ENCODE data around the gene PGA5. TPM values are rescaled to one million over a fixed set of nuclear protein-coding genes. Genes with fewer than 3 reads are reported as not detected.
"Not testable (repeated sequence)": the region's sequence is repeated elsewhere in the genome, so short reads cannot be mapped to it uniquely, and the experiment has no call there.

PGA5 gene
- polyA plus RNA-seq (2013, experiment 1 of 2): 0.61 TPM
- 0.55 TPM for polyA plus RNA-seq (2013, experiment 2 of 2)

- not testable (repeated sequence) for H3K4ac ChIP-seq (ENCODE audit: low read length); H3K14ac ChIP-seq (ENCODE audit: low read length); H3K79me1 ChIP-seq (ENCODE audit: low read depth, low read length); H3K18ac ChIP-seq (ENCODE audit: low read length); H2AK5ac ChIP-seq (ENCODE audit: low read depth, low read length); H2BK5ac ChIP-seq (ENCODE audit: low read length); H3K4me2 ChIP-seq (ENCODE audit: insufficient read depth, low read length, poor library complexity, severe bottlenecking); H3K4me1 ChIP-seq (ENCODE audit: control insufficient read depth in 2 of 2, insufficient read depth in 1 of 2, low read depth in 1 of 2, low read length in 2 of 2); H2BK120ac ChIP-seq (ENCODE audit: low read depth, low read length); H4K91ac ChIP-seq (ENCODE audit: low read depth, low read length, poor library complexity); H3K9ac ChIP-seq (ENCODE audit: low read depth, low read length, poor library complexity); H3K27ac ChIP-seq (replicated peaks; ENCODE audit: low read length); DNase-seq (ENCODE audit: low spot score); H3K4me3 ChIP-seq (ENCODE audit: low read length in 2 of 2); H2BK12ac ChIP-seq (ENCODE audit: low read length); H2BK15ac ChIP-seq (ENCODE audit: low read length); H2AFZ ChIP-seq (ENCODE audit: low read length); H3K36me3 ChIP-seq (replicated peaks in 1 of 2; ENCODE audit: control insufficient read depth in 2 of 2, insufficient read depth in 2 of 2, low read length in 2 of 2); H3K9me3 ChIP-seq (replicated peaks in 1 of 2; ENCODE audit: control insufficient read depth in 2 of 2, insufficient read depth in 1 of 2, low read depth in 1 of 2, low read length in 2 of 2); H3K23ac ChIP-seq (ENCODE audit: low read depth, low read length, poor library complexity); H3K27me3 ChIP-seq (ENCODE audit: control insufficient read depth in 3 of 3, insufficient read depth in 3 of 3, low read depth in 1 of 3, low read length in 3 of 3); H4K8ac ChIP-seq (ENCODE audit: low read depth, low read length)
- no CpG with 5 or more reads among the region's 8 CpGs for WGBS, 2 donors (ENCODE audit: extremely low coverage in 2 of 2, insufficient read length in 2 of 2, insufficient replicate concordance in 1 of 2)
Observed at GRCh38 chr11:61240875-61241274, at the start of gene PGA5. Gene PGA5 (plus strand): TSS chr11:61241175. CDS start chr11:61241227, 52 bp downstream.

GRCh38 chr11:61193596-61193995 is 47.4 kb upstream of the PGA5 start:
- peak overlapping the region; percentile 55 for H3K23ac ChIP-seq (ENCODE audit: low read depth, low read length, poor library complexity)
- H3K4me1 ChIP-seq (ENCODE audit: control insufficient read depth in 2 of 2, insufficient read depth in 1 of 2, low read depth in 1 of 2, low read length in 2 of 2): no peaks in the 10 kb centered on the region
- H4K8ac ChIP-seq (ENCODE audit: low read depth, low read length): no peak overlapping the region
- H2AK5ac ChIP-seq (ENCODE audit: low read depth, low read length): no peak overlapping the region
- peaks cover 0 to 2% of the 10 kb centered on the region in 2 donors for H3K9me3 ChIP-seq (replicated peaks in 1 of 2; ENCODE audit: control insufficient read depth in 2 of 2, insufficient read depth in 1 of 2, low read depth in 1 of 2, low read length in 2 of 2)
- no peak overlapping the region for H4K91ac ChIP-seq (ENCODE audit: low read depth, low read length, poor library complexity)
- H3K4me2 ChIP-seq (ENCODE audit: insufficient read depth, low read length, poor library complexity, severe bottlenecking): no peak overlapping the region
- peak overlapping the region; percentile 66 for H3K4ac ChIP-seq (ENCODE audit: low read length)
- no peak overlapping the region for H3K4me3 ChIP-seq (ENCODE audit: low read length in 2 of 2)
- no peak overlapping the region for H3K18ac ChIP-seq (ENCODE audit: low read length)
- H2BK12ac ChIP-seq (ENCODE audit: low read length): peak overlapping the region; percentile 58
- no peak overlapping the region for H3K9ac ChIP-seq (ENCODE audit: low read depth, low read length, poor library complexity)
- H2BK5ac ChIP-seq (ENCODE audit: low read length): no peak overlapping the region
- no CpG with 5 or more reads among the region's 12 CpGs for WGBS, 2 donors (ENCODE audit: extremely low coverage in 2 of 2, insufficient read length in 2 of 2, insufficient replicate concordance in 1 of 2)
- H3K27me3 ChIP-seq (ENCODE audit: control insufficient read depth in 3 of 3, insufficient read depth in 3 of 3, low read depth in 1 of 3, low read length in 3 of 3): peaks cover 0 to 9% (median 0%) of the 10 kb centered on the region in 3 experiments
- H3K36me3 ChIP-seq (replicated peaks in 1 of 2; ENCODE audit: control insufficient read depth in 2 of 2, insufficient read depth in 2 of 2, low read length in 2 of 2): no peaks in the 10 kb centered on the region
- no peaks in the 10 kb centered on the region for H3K79me1 ChIP-seq (ENCODE audit: low read depth, low read length)
- no peak overlapping the region for H3K14ac ChIP-seq (ENCODE audit: low read length)
- H2BK15ac ChIP-seq (ENCODE audit: low read length): peak overlapping the region; percentile 78
- H2AFZ ChIP-seq (ENCODE audit: low read length): peak overlapping the region; percentile 17
- no peak for DNase-seq (ENCODE audit: low spot score)
- no peak overlapping the region for H3K27ac ChIP-seq (replicated peaks; ENCODE audit: low read length)
- H2BK120ac ChIP-seq (ENCODE audit: low read depth, low read length): peak overlapping the region; percentile 67

- peaks cover 0 to 9% (median 0%) of the 10 kb centered on the region in 3 experiments for H3K27me3 ChIP-seq (ENCODE audit: control insufficient read depth in 3 of 3, insufficient read depth in 3 of 3, low read depth in 1 of 3, low read length in 3 of 3)
- H2BK15ac ChIP-seq (ENCODE audit: low read length): peak overlapping the region; percentile 35
- no peak overlapping the region for H3K4me3 ChIP-seq (ENCODE audit: low read length in 2 of 2)
- peaks cover 0 to 2% of the 10 kb centered on the region in 2 donors for H3K9me3 ChIP-seq (replicated peaks in 1 of 2; ENCODE audit: control insufficient read depth in 2 of 2, insufficient read depth in 1 of 2, low read depth in 1 of 2, low read length in 2 of 2)
- no peak overlapping the region for H2BK12ac ChIP-seq (ENCODE audit: low read length)
- WGBS, 2 donors (ENCODE audit: extremely low coverage in 2 of 2, insufficient read length in 2 of 2, insufficient replicate concordance in 1 of 2): no CpG with 5 or more reads among the region's 12 CpGs
- H2BK5ac ChIP-seq (ENCODE audit: low read length): no peak overlapping the region
- no peak overlapping the region for H3K18ac ChIP-seq (ENCODE audit: low read length)
- H2AK5ac ChIP-seq (ENCODE audit: low read depth, low read length): no peak overlapping the region
- DNase-seq (ENCODE audit: low spot score): no peak
- no peak overlapping the region for H4K91ac ChIP-seq (ENCODE audit: low read depth, low read length, poor library complexity)
- peak overlapping the region; percentile 66 for H3K4ac ChIP-seq (ENCODE audit: low read length)
- H3K4me2 ChIP-seq (ENCODE audit: insufficient read depth, low read length, poor library complexity, severe bottlenecking): no peak overlapping the region
- H3K36me3 ChIP-seq (replicated peaks in 1 of 2; ENCODE audit: control insufficient read depth in 2 of 2, insufficient read depth in 2 of 2, low read length in 2 of 2): no peaks in the 10 kb centered on the region
- no peak overlapping the region for H3K14ac ChIP-seq (ENCODE audit: low read length)
- no peaks in the 10 kb centered on the region for H3K4me1 ChIP-seq (ENCODE audit: control insufficient read depth in 2 of 2, insufficient read depth in 1 of 2, low read depth in 1 of 2, low read length in 2 of 2)
- no peak overlapping the region for H2BK120ac ChIP-seq (ENCODE audit: low read depth, low read length)
- no peak overlapping the region for H4K8ac ChIP-seq (ENCODE audit: low read depth, low read length)
- no peak overlapping the region for H3K9ac ChIP-seq (ENCODE audit: low read depth, low read length, poor library complexity)
- no peaks in the 10 kb centered on the region for H3K79me1 ChIP-seq (ENCODE audit: low read depth, low read length)
- peak overlapping the region; percentile 17 for H2AFZ ChIP-seq (ENCODE audit: low read length)
- H3K23ac ChIP-seq (ENCODE audit: low read depth, low read length, poor library complexity): no peak overlapping the region
- no peak overlapping the region for H3K27ac ChIP-seq (replicated peaks; ENCODE audit: low read length)
Observed at GRCh38 chr11:61194169-61194671, 46.8 kb upstream of the PGA5 start.

- Histone ChIP-seq H3K23ac (ENCODE audit: low read depth, low read length, poor library complexity) (no peak overlapping the region), H3K79me1 (ENCODE audit: low read depth, low read length) (no peaks in the 10 kb centered on the region), H3K9me3 (replicated peaks in 1 of 2; ENCODE audit: control insufficient read depth in 2 of 2, insufficient read depth in 1 of 2, low read depth in 1 of 2, low read length in 2 of 2) (peaks cover 0 to 2% of the 10 kb centered on the region in 2 donors), H3K27me3 (ENCODE audit: control insufficient read depth in 3 of 3, insufficient read depth in 3 of 3, low read depth in 1 of 3, low read length in 3 of 3) (peaks cover 0 to 9% (median 0%) of the 10 kb centered on the region in 3 experiments), H2BK12ac (ENCODE audit: low read length) (no peak overlapping the region), H3K4me2 (ENCODE audit: insufficient read depth, low read length, poor library complexity, severe bottlenecking) (no peak overlapping the region), H3K14ac (ENCODE audit: low read length) (no peak overlapping the region), H3K4ac (ENCODE audit: low read length) (no peak overlapping the region), H2BK120ac (ENCODE audit: low read depth, low read length) (no peak overlapping the region), H2AFZ (ENCODE audit: low read length) (no peak overlapping the region), H2AK5ac (ENCODE audit: low read depth, low read length) (no peak overlapping the region), H3K9ac (ENCODE audit: low read depth, low read length, poor library complexity) (no peak overlapping the region), H3K4me3 (ENCODE audit: low read length in 2 of 2) (no peak overlapping the region), H3K18ac (ENCODE audit: low read length) (no peak overlapping the region), H2BK5ac (ENCODE audit: low read length) (no peak overlapping the region), H3K27ac (replicated peaks; ENCODE audit: low read length) (no peak overlapping the region), H2BK15ac (ENCODE audit: low read length) (no peak overlapping the region), H3K36me3 (replicated peaks in 1 of 2; ENCODE audit: control insufficient read depth in 2 of 2, insufficient read depth in 2 of 2, low read length in 2 of 2) (no peaks in the 10 kb centered on the region), H4K91ac (ENCODE audit: low read depth, low read length, poor library complexity) (no peak overlapping the region), H3K4me1 (ENCODE audit: control insufficient read depth in 2 of 2, insufficient read depth in 1 of 2, low read depth in 1 of 2, low read length in 2 of 2) (no peaks in the 10 kb centered on the region), H4K8ac (ENCODE audit: low read depth, low read length) (no peak overlapping the region)
- DNase-seq (ENCODE audit: low spot score): no peak
- no CpG with 5 or more reads among the region's 7 CpGs for WGBS, 2 donors (ENCODE audit: extremely low coverage in 2 of 2, insufficient read length in 2 of 2, insufficient replicate concordance in 1 of 2)
Observed at GRCh38 chr11:61194981-61195695, 45.8 kb upstream of the PGA5 start.
